ENCODE results near the gene ABCA13. TPM values are rescaled to one million over a fixed set of nuclear protein-coding genes. Genes with fewer than 3 reads are reported as not detected.
A peak's percentile ranks its signal among the peaks of the same experiment; 100 is the strongest.

The ABCA13 gene
- polyA plus RNA-seq, 3 donors = 0.67 to 0.94 (median 0.68) TPM

DNA sequence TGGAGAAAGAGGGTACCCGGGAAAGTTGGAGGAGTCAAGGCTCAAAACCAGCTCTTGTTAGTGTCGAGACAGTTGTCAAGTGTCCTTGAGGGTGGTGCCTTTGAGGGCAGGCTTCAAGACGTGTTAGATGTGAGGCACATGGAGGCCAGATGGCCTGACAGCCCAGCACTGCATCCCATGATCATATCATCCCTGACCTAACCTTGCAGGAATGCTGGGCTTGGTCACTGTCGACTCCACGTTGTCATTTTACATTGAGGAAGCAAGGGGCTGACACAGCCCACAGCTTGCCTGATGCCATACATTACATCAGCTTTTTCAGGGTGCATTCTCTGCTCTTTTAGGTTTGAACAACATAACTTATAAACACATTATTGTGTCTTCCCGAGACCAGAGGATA is 114.1 kb downstream of the ABCA13 start:
- DNase-seq (ENCODE audit: extremely low read depth in 1 of 11, low read depth in 9 of 11, low spot score in 4 of 11) = no peak

DNA sequence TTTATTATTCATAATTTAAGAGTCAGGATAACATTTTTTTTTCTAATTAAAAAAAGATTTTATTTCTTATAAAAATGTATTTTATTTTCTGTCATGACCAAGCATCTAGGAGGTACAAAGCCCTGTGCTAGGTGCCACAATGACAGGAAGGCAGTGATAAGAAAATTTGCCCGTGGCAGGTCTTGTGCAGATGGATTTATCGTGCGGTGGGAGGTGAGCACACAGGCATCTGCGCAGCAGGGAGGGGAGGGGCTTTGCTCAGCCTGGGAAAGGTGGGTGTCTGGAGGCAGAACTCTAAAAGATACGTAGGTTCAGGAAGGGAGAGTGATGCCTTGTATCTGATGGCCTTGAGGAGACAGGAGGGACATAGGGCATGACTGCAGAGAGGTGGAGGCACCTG is 115.6 kb downstream of the ABCA13 start:
- no peak for DNase-seq (ENCODE audit: extremely low read depth in 1 of 11, low read depth in 9 of 11, low spot score in 4 of 11)

GRCh38 chr7:48289656-48290055 is 118.4 kb downstream of the ABCA13 start:
- no peak for DNase-seq (ENCODE audit: extremely low read depth in 1 of 11, low read depth in 9 of 11, low spot score in 4 of 11)

GRCh38 chr7:48292949-48293348 is 121.7 kb downstream of the ABCA13 start:
- DNase-seq (ENCODE audit: extremely low read depth in 1 of 11, low read depth in 9 of 11, low spot score in 4 of 11) = no peak

DNA sequence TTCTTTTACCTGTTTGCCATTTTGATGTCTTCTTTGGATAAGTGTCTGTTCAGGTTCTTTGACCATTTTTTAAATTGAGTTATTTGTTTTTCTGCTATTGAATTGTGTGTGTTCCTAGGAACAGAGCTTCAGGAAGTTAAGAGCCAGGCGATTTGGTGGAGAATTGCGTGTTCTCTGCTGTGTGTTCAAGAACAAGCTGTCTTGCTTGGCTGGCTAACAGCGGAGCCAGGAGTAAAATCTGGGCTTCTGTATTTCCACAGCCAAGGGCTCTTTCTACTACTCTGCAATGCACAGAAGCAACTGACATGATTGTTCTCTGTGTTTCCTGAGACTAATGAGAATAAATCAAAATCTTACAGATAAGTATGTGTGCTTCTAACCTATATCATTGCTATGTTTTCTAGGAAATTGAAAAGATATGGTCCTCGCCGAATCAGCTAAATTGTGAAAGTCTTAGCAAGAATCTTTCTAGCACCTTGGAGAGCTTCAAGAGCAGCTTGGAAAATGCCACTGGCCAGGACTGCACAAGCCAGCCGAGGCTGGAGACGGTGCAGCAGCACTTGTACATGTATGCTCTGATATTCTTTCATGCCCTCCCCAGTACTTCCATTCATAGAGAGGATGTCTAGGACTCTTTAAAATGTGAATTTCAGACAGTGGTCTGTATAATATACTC is 124.2 kb downstream of the ABCA13 start:
- DNase-seq (ENCODE audit: extremely low read depth in 1 of 11, low read depth in 9 of 11, low spot score in 4 of 11) = no peak

- no peak for DNase-seq (ENCODE audit: extremely low read depth in 1 of 11, low read depth in 9 of 11, low spot score in 4 of 11)
Observed at GRCh38 chr7:48296966-48297365, 125.7 kb downstream of the ABCA13 start.

DNA sequence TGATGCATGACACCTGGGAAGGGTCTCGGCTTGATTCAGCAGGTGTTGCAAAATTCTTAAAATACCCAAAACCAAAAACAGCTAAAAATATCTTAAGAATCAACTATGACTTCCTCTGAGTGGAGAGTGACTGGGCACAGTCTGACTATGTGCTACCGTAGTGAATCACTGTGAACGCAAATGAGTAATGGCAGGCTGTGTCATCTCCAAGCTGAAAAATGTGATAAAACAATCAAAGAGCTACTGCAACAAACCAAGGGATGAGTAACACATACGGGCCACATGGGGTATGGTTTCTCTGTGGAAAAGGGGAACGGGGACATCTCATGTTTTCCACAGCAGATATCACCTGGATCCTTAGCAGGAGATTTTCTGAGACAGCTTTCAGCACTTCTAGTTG is 127.5 kb downstream of the ABCA13 start:
- no peak for DNase-seq (ENCODE audit: extremely low read depth in 1 of 11, low read depth in 9 of 11, low spot score in 4 of 11)

GRCh38 chr7:48299580-48300169 is 128.4 kb downstream of the ABCA13 start:
- DNase-seq (ENCODE audit: extremely low read depth in 1 of 11, low read depth in 9 of 11, low spot score in 4 of 11) = peak; percentile 29 to 62 (median 48)

DNA sequence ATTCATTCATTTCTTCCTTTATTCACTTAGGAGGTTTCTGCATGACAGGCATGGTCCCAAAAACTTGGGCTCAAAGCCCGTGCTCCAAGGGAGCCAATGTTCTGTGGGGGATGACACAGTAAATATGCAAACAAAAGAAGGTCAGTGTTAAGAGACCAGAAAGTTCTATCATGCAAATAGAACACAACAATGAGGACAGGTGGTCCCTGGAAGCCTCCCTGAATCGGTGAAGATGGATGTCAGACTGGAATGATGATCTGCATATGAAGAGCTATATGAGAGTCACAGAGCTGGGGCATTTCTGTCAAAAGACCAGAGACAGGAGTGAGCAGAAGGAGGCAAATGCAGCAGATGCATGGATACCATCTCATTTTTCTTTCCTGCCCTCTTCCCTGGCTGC is 129.0 kb downstream of the ABCA13 start:
- no peak for DNase-seq (ENCODE audit: extremely low read depth in 1 of 11, low read depth in 9 of 11, low spot score in 4 of 11)

DNA sequence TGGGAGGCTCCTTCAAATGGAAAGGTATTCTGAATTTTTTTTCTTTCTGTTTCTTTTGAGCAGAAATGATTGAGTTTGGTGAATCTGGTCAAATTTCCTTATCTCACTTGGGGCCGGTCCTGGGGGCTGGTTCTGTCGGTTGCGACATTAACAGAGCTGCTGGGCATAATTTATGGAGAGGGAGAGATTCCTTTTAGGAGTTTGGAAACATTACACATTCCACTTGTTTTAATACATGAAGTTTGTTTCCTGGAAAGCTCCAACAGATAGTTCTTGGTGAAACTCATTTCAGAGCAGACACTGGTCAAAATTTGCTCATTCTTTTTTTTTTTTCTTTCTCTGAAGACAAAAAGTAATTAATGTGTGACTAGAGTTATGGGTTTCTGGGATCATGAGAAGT is 129.9 kb downstream of the ABCA13 start:
- no peak for DNase-seq (ENCODE audit: extremely low read depth in 1 of 11, low read depth in 9 of 11, low spot score in 4 of 11)

- DNase-seq (ENCODE audit: extremely low read depth in 1 of 11, low read depth in 9 of 11, low spot score in 4 of 11) = no peak
Observed at GRCh38 chr7:48304641-48305040, 133.4 kb downstream of the ABCA13 start.

GRCh38 chr7:48305661-48306060 is 134.4 kb downstream of the ABCA13 start:
- DNase-seq (ENCODE audit: extremely low read depth in 1 of 11, low read depth in 9 of 11, low spot score in 4 of 11) = no peak

GRCh38 chr7:48307041-48307714 is 135.9 kb downstream of the ABCA13 start:
- DNase-seq (ENCODE audit: extremely low read depth in 1 of 11, low read depth in 9 of 11, low spot score in 4 of 11) = no peak

DNA sequence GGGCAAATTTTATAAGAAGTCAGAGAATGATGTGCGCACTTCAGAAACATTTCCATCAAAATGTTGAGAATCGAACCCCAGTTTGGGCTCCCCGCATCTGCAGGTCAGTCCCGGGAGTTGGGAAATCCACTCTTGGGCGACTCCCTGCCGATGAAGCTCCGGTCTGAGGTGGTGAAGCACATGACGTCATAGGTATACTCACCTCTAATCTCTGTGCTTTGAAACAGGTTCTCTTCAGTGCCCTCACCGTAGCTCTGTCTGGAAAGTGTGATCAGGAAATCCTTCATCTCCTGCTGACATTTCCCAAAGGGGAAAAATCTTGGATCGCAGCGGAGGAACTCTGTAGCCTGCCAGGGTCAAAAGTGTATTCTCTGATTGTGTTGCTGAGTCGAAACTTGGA is 138.5 kb downstream of the ABCA13 start:
- DNase-seq (ENCODE audit: extremely low read depth in 1 of 11, low read depth in 9 of 11, low spot score in 4 of 11) = no peak

GRCh38 chr7:48311464-48312100 is 140.3 kb downstream of the ABCA13 start:
- no peak for DNase-seq (ENCODE audit: extremely low read depth in 1 of 11, low read depth in 9 of 11, low spot score in 4 of 11)

GRCh38 chr7:48312151-48312550 is 140.9 kb downstream of the ABCA13 start:
- DNase-seq (ENCODE audit: extremely low read depth in 1 of 11, low read depth in 9 of 11, low spot score in 4 of 11) = no peak

DNA sequence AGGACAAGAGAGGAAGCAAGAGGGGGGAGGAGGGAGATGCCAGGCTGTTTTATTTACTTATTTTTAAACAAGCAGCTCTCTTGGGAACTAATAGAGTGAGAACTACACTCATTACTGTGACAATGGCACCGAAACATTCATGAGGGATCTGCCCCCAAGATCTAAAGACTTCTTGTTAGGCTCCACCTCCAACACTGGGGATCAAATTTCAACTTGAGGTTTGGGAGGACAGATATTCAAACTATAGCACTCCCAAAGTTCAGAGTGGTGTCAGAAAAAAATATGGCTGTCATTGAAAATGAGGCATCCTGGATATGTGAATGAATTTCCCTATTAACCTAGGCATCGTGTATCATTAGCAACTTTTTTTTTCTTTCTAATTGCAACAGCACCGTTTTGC is 145.5 kb downstream of the ABCA13 start:
- DNase-seq (ENCODE audit: extremely low read depth in 1 of 11, low read depth in 9 of 11, low spot score in 4 of 11) = no peak

- no peak for DNase-seq (ENCODE audit: extremely low read depth in 1 of 11, low read depth in 9 of 11, low spot score in 4 of 11)
Observed at GRCh38 chr7:48317360-48317759, 146.1 kb downstream of the ABCA13 start.

DNA sequence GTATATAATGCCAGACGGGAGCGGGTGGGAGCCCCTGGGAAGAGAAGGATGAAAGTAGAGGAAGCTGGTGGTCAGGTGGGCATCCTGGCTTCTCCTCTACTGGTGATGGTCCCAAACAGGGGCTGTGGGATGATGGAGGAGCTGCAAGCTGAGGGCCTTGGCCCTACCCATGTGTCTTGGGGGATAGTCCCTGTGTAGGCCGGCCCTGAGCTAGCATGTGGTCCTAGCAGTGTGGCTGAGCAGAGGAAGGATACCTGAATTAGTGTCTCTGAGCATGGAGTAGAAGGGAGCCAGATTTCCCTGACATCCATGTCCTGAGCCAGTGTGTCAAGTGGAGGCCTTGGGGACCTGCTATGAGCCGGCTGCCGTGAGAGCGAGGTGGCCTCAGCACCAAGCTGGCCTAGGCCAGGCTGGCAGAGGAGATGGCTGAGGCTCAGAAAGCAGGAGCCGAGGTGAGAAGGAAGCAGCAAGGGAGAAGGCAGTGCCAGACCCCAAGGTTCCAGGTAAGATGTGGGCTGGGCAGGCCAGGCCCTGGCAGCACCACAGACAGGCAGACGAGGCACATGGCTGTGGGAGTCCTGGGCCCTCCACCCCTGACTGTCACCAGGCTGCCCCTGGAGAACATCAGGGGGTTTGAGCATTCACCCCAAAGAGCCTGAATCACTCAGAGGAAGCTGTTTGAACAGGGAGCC is 150.2 kb downstream of the ABCA13 start:
- DNase-seq (ENCODE audit: extremely low read depth in 1 of 11, low read depth in 9 of 11, low spot score in 4 of 11) = no peak

Data from renal cortex interstitium (tissue), 11 donors.